OCI-LY3 (cell line): ENCODE results near the gene EPX.
"Not testable (repeated sequence)": the region's sequence is repeated elsewhere in the genome, so short reads cannot be mapped to it uniquely, and the experiment has no call there.

ENCODE experiments used
- H2AFZ ChIP-seq: fragments of 200-600, 300-600 bp; shearing (Covaris generic); 2 replicates; pipeline ENCODE4 v1.6.0; 2014; ENCODE audit warnings: antibody characterized with exemption, low read depth, low read length
- H3K27ac ChIP-seq: fragments of 200-600, 300-600 bp; sonication (generic); 2 replicates; pipeline ENCODE4 v1.5.1; 2014; ENCODE audit warnings: mild to moderate bottlenecking, low read length, moderate library complexity, mixed read lengths
- H3K27me3 ChIP-seq: fragments of 200-600, 300-600 bp; sonication (generic); 2 replicates; pipeline ENCODE4 v1.6.1; 2014; ENCODE audit warnings: low read depth, low read length, mixed read lengths
- H3K36me3 ChIP-seq: fragments of 200-600, 300-600 bp; sonication (generic); replicated peaks from 2 replicates; pipeline ENCODE3; 2014; ENCODE audit warnings: low read depth, low read length, mixed read lengths
- H3K4me1 ChIP-seq: fragments of 300-600, 200-600 bp; sonication (generic); 2 replicates; pipeline ENCODE4 v1.6.1; 2014; ENCODE audit warnings: low read length, mixed read lengths
- H3K4me2 ChIP-seq: fragments of 200-600, 300-600 bp; sonication (generic); 2 replicates; pipeline ENCODE4 v1.6.1; 2014; ENCODE audit warnings: low read length, mixed read lengths
- H3K4me3 ChIP-seq: fragments of 300-600, 200-600 bp; sonication (generic); 2 replicates; pipeline ENCODE4 v1.5.1; 2014; ENCODE audit warnings: antibody characterized with exemption, mild to moderate bottlenecking, low read length, moderate library complexity
- H3K79me2 ChIP-seq: fragments of 300-600, 200-600 bp; shearing (Covaris generic); 2 replicates; pipeline ENCODE4 v1.6.1; 2014; ENCODE audit warnings: mild to moderate bottlenecking, low read length, mixed read lengths
- H3K9ac ChIP-seq: fragments of 300-600, 200-600 bp; shearing (Covaris generic); 2 replicates; pipeline ENCODE4 v1.6.0; 2014; ENCODE audit warnings: mild to moderate bottlenecking, low read length, moderate library complexity
- H3K9me3 ChIP-seq: fragments of 200-600, 300-600 bp; shearing (Covaris generic); 2 replicates; pipeline ENCODE4 v1.6.1; 2014; ENCODE audit warnings: low read length, mixed read lengths; ENCODE audit not compliant: insufficient read depth
- H4K20me1 ChIP-seq: fragments of 200-600, 300-600 bp; sonication (generic); 2 replicates; pipeline ENCODE4 v1.6.1; 2016; ENCODE audit warnings: low read length, mixed read lengths; ENCODE audit not compliant: insufficient read depth
- CTCF ChIP-seq: fragments of 200-600, 300-600 bp; sonication (generic); IDR thresholded peaks from 2 replicates; pipeline ENCODE4 v1.5.1; 2014; ENCODE audit warnings: antibody characterized with exemption, low read length, low read depth
- EZH2phosphoT487 ChIP-seq: fragments of 200-600 bp; shearing (Covaris generic); IDR thresholded peaks from 2 replicates; pipeline ENCODE4 v1.6.1; 2018; ENCODE audit warnings: antibody characterized with exemption, mixed run types, low read depth

Gene EPX

GRCh38 chr17:58192612-58193011 is at the start of gene EPX:
Gene EPX (plus strand): TSS chr17:58192726. CDS start chr17:58192847, 121 bp downstream.
- Histone ChIP-seq H3K4me3 (no peak within 1 kb of the TSS), H3K4me1 (peaks cover 8% of the 10 kb centered on the region; the same call in 1 of the 2 replicates), H3K4me2 (no peak within 1 kb of the TSS), H3K36me3 (no peaks in the 10 kb centered on the region), H3K27me3 (no peaks in the 10 kb centered on the region), H3K9me3 (no peaks in the 10 kb centered on the region), H3K9ac (no peak within 1 kb of the TSS), H2AFZ (no peak within 1 kb of the TSS), H3K79me2 (no peaks in the 10 kb centered on the region), H3K27ac (no peak within 1 kb of the TSS), H4K20me1 (no peaks in the 10 kb centered on the region)
- no peak for TF ChIP-seq CTCF
- TF ChIP-seq EZH2phosphoT487: no peak

DNA sequence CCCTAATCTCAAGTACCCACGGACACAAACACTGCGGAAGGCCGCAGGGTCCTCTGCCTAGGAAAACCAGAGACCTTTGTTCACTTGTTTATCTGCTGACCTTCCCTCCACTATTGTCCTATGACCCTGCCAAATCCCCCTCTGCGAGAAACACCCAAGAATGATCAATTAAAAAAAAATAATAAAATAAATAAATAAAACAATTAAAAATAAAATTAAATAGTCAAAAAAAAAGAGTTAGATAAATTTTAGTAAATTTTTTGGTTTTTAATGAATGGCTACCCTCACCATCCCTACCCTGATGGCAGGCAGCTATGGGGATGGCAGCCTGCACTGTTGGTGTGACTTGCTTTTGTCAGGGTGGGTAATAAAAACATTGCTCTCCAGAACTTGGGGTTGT is 49.2 kb upstream of the EPX start:
- peaks cover 41% of the 10 kb centered on the region for H3K27me3 ChIP-seq
- not testable (repeated sequence) for H3K36me3 ChIP-seq, H3K9ac ChIP-seq, H3K79me2 ChIP-seq, H3K9me3 ChIP-seq, H3K4me1 ChIP-seq, H3K27ac ChIP-seq, H3K4me3 ChIP-seq, H3K4me2 ChIP-seq, H4K20me1 ChIP-seq, H2AFZ ChIP-seq

DNA sequence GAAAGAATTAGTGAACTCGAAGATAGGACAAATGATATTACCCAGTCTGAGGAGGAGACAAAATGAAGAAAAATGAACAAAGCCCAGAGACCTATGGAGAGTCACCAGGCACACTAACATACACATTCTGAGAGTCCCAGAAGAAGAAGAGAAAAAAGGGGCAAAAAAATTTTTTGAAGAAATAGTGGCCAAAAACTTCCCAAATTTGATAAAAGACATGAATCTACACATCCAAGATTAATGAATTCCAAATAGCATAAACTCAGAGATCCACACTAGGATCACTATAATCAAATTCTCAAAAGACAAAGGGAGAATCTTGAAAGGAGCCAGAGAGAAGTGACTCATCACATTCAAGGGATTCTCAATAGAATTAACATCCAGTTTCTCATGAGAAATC is 47.7 kb upstream of the EPX start:
- H3K27me3 ChIP-seq: peaks cover 51% of the 10 kb centered on the region
- no peaks in the 10 kb centered on the region for H3K36me3 ChIP-seq
- TF ChIP-seq CTCF (no peak), EZH2phosphoT487 (no peak)
- H3K79me2 ChIP-seq: no peaks in the 10 kb centered on the region
- H3K9me3 ChIP-seq: no peaks in the 10 kb centered on the region
- H3K27ac ChIP-seq: no peak overlapping the region
- no peak overlapping the region for H3K4me3 ChIP-seq
- H3K4me2 ChIP-seq: no peak overlapping the region
- 0 out of 2 replicates have a peak, but pooled peaks cover 3% of the 10 kb centered on the region for H4K20me1 ChIP-seq
- no peaks in the 10 kb centered on the region for H3K4me1 ChIP-seq
- H2AFZ ChIP-seq: no peak overlapping the region
- H3K9ac ChIP-seq: no peak overlapping the region

DNA sequence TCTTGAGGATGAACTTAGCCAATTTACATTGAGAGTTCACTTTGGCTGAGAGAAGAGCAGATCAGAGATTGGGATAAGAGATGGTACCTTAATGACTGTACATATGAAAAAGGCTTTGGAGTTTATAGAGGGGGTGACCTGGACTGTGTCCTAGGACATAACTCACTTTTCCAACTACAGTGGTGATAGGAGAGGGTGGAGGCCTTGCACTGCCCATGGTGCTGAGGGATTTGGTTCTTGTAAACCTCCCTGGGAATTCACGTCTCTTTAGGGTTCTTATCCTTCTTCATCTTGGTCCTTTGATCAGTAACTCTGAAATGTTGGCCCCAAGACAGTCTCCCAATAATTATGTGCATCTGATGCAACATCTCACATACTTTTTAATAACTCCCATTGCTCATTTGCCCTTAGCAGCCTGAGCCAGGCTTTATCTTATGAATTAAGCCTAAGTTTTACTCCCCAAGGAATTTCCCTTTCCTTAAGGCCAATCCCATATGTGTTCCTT is 44.5 kb upstream of the EPX start, which contains the start of gene OR4D1:
TSS of gene OR4D1 (plus strand) at position 455 of the 505 bp plus-strand sequence. CDS start 6,770 bp downstream, outside the sequence.
- Histone ChIP-seq H2AFZ (no peak within 1 kb of the TSS), H3K4me2 (no peak within 1 kb of the TSS), H3K9me3 (no peaks in the 10 kb centered on the region), H3K36me3 (no peaks in the 10 kb centered on the region), H3K4me1 (no peaks in the 10 kb centered on the region), H3K9ac (no peak within 1 kb of the TSS), H3K27ac (no peak within 1 kb of the TSS), H3K79me2 (no peaks in the 10 kb centered on the region), H4K20me1 (0 out of 2 replicates have a peak, but pooled peaks cover 3% of the 10 kb centered on the region), H3K27me3 (peaks cover 66% of the 10 kb centered on the region), H3K4me3 (no peak within 1 kb of the TSS)
- no peak for TF ChIP-seq CTCF
- no peak for TF ChIP-seq EZH2phosphoT487
